Measurements from ENCODE around the gene ZKSCAN8.
A peak's percentile ranks its signal among the peaks of the same experiment; 100 is the strongest.
"Not testable (repeated sequence)": the region's sequence is repeated elsewhere in the genome, so short reads cannot be mapped to it uniquely, and the experiment has no call there.

Gene ZKSCAN8

GRCh38 chr6:28141500-28142329, at the start of gene ZKSCAN8:
TSS of gene ZKSCAN8 (plus strand) at chr6:28141883. CDS start at chr6:28148408, 6,525 bp downstream.
- DNase-seq (ENCODE audit: low read depth): peak; percentile 83

GRCh38 chr6:28102222-28102621, 39.5 kb upstream of the ZKSCAN8 start:
- not testable (repeated sequence) for DNase-seq (ENCODE audit: low read depth)

GRCh38 chr6:28102699-28103098, 39.0 kb upstream of the ZKSCAN8 start:
- not testable (repeated sequence) for DNase-seq (ENCODE audit: low read depth)

- DNase-seq (ENCODE audit: low read depth): peak; percentile 80
These were observed 37.1 kb upstream of the ZKSCAN8 start for GRCh38 chr6:28104392-28105244.

- peak; percentile 23 for DNase-seq (ENCODE audit: low read depth)
These were observed 36.4 kb upstream of the ZKSCAN8 start for GRCh38 chr6:28105245-28105639.

GRCh38 chr6:28107506-28107905, 34.2 kb upstream of the ZKSCAN8 start:
- DNase-seq (ENCODE audit: low read depth): no peak

GRCh38 chr6:28111964-28112363, 29.7 kb upstream of the ZKSCAN8 start:
- no peak for DNase-seq (ENCODE audit: low read depth)

GRCh38 chr6:28115799-28116198, 25.9 kb upstream of the ZKSCAN8 start:
- DNase-seq (ENCODE audit: low read depth): no peak

- no peak for DNase-seq (ENCODE audit: low read depth)
These were observed 24.2 kb upstream of the ZKSCAN8 start for GRCh38 chr6:28117386-28118050.

- DNase-seq (ENCODE audit: low read depth): no peak
These were observed 23.5 kb upstream of the ZKSCAN8 start for GRCh38 chr6:28118217-28118616.

- DNase-seq (ENCODE audit: low read depth): no peak
These were observed 19.8 kb upstream of the ZKSCAN8 start for GRCh38 chr6:28121876-28122275.

- not testable (repeated sequence) for DNase-seq (ENCODE audit: low read depth)
These were observed 19.4 kb upstream of the ZKSCAN8 start for GRCh38 chr6:28122283-28122682.

GRCh38 chr6:28124350-28124970, 17.2 kb upstream of the ZKSCAN8 start, which contains the start of gene ZSCAN16:
TSS of gene ZSCAN16 (plus strand) at chr6:28124609. CDS start at chr6:28125444, 835 bp downstream.
- DNase-seq (ENCODE audit: low read depth): peak; percentile 83

- no peak for DNase-seq (ENCODE audit: low read depth)
These were observed 16.7 kb upstream of the ZKSCAN8 start for GRCh38 chr6:28124971-28125353.

- no peak for DNase-seq (ENCODE audit: low read depth)
These were observed 16.3 kb upstream of the ZKSCAN8 start for GRCh38 chr6:28125401-28125800.

GRCh38 chr6:28134015-28134414, 7.7 kb upstream of the ZKSCAN8 start:
- DNase-seq (ENCODE audit: low read depth): peak; percentile 50

GRCh38 chr6:28134716-28135115, 7.0 kb upstream of the ZKSCAN8 start:
- DNase-seq (ENCODE audit: low read depth): no peak

GRCh38 chr6:28135393-28135792, 6.3 kb upstream of the ZKSCAN8 start:
- DNase-seq (ENCODE audit: low read depth): no peak

GRCh38 chr6:28136585-28137504, 4.8 kb upstream of the ZKSCAN8 start:
- DNase-seq (ENCODE audit: low read depth): peak; percentile 98

- DNase-seq (ENCODE audit: low read depth): no peak
These were observed 4.1 kb upstream of the ZKSCAN8 start for GRCh38 chr6:28137505-28137981.
